Fibroblast of villous mesenchyme (primary cell): Measurements from ENCODE around the gene TIMM10. TPM values are rescaled to one million over a fixed set of nuclear protein-coding genes. Genes with fewer than 3 reads are reported as not detected.

Experiments used
- DNase-seq: peaks from one replicate; pipeline ENCODE4 v3.0.0-alpha.2; 2010; ENCODE audit warnings: low read depth
- H3K4me3 ChIP-seq: 2 replicates; pipeline ENCODE4 v1.5.1; 2011; ENCODE audit warnings: low read depth, mild to moderate bottlenecking, low read length
- CTCF ChIP-seq: IDR thresholded peaks from 2 replicates; pipeline ENCODE4 v1.5.1; 2012; ENCODE audit warnings: low read depth, mild to moderate bottlenecking, low read length; ENCODE audit not compliant: insufficient read depth
- total RNA-seq: library from RNA; depleted of rRNA; stranded (reverse); fragments of >200 nt; gene quantifications from 2 replicates; pipeline ENCODE4 v1.2.3, GENCODE V29; 2012

TIMM10 gene
- total RNA-seq, 1 donor: 39.3 TPM

DNA sequence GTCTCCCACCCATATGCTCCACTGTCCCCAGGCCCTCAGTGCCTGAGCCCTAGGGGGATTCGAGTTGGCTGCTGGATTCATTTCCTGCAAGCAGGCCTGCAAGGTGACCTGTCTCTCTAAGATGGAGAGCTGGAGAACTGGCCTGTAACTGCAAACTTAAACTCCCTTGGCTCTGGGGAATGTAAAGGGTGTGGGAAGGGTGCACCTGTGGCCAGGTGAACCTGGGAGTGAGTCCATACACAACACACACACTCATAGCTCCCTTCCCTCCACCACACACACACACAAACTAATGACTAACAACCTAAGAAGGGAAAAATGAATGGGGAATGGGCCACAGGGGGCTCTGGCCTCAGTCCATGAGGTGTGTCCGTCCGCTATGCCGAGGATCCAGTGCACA lies 21.4 kb upstream of the TIMM10 start:
- no peak for TF ChIP-seq CTCF
- H3K4me3 ChIP-seq: no peak overlapping the region
- DNase-seq: no peak

DNA sequence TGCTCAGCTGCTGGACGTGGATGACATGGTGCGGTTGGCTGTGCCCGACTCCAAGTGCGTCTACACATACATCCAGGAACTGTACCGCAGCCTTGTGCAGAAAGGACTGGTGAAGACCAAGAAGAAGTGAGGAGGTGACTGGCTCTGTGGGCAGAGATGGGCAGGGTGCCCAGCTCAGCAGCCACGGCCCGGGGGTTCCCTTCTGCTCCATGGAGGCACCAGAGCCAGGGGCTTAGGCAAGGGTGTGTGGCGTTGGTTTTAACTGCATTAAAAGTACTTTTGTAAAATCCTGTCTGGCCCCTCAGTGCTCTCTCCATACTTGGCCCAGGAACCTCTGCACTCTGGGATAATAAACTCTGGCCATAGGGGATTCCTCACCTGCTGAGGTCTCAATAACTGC lies 19.4 kb upstream of the TIMM10 start:
- TF ChIP-seq CTCF: no peak
- DNase-seq: no peak
- no peak overlapping the region for H3K4me3 ChIP-seq

- no peak for DNase-seq
- TF ChIP-seq CTCF: no peak
- no peak overlapping the region for H3K4me3 ChIP-seq
These were observed 17.4 kb upstream of the TIMM10 start for GRCh38 chr11:57547854-57548377.

DNA sequence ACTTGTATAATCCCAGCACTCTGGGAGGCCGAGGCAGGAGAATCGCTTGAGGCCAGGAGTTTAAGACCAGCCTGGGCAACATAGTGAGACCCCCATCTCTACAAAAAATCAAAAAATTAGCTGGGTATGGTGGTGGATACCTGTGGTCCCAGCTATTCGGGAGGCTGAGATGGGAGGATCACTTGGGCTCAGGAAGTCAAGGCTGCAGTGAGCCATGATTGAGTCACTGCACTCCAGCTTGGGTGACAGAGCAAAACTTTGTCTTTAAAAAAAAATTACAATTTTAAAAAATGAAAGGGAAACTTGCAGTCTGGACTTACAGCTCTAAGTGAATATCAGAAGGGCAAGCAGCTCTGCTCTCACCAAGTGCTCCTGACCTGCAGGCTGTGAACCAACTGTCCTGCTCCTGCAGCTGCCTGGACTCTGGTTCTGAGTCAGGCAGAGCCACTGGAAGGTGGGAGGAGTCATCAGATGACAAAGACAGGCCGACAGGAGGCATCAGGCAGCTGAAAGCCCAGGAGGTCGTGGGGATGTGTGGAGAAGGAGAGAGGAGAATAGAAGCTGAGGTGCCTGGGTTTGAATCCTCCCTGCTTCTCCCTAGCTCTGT lies 16.4 kb upstream of the TIMM10 start:
- H3K4me3 ChIP-seq: no peak overlapping the region
- DNase-seq: peak; percentile 21
- peak; percentile 24 for TF ChIP-seq CTCF

- no peak for TF ChIP-seq CTCF
- H3K4me3 ChIP-seq: no peak overlapping the region
- no peak for DNase-seq
These were observed 15.9 kb upstream of the TIMM10 start for GRCh38 chr11:57546451-57546850.

GRCh38 chr11:57545883-57546282 lies 15.3 kb upstream of the TIMM10 start:
- H3K4me3 ChIP-seq: no peak overlapping the region
- DNase-seq: no peak
- no peak for TF ChIP-seq CTCF

GRCh38 chr11:57544566-57544965 lies 14.0 kb upstream of the TIMM10 start:
- no peak overlapping the region for H3K4me3 ChIP-seq
- DNase-seq: no peak
- TF ChIP-seq CTCF: no peak
